ENCODE results near the gene POLR2H. TPM values are rescaled to one million over a fixed set of nuclear protein-coding genes. Genes with fewer than 3 reads are reported as not detected.

Gene POLR2H
- polyA plus RNA-seq, 1 donor (not counting 4 experiments of a cell fraction or from before 2014, with no cell fraction given) = 202 TPM

- peaks cover 18% of the 10 kb centered on the region for H3K4me1 ChIP-seq (ENCODE audit: control insufficient read depth, extremely low read depth, insufficient read depth, low read length)
- H4K20me1 ChIP-seq (ENCODE audit: control insufficient read depth, extremely low read depth, insufficient read depth, low read length) = peaks cover 3% of the 10 kb centered on the region
- no peak overlapping the region for H2AFZ ChIP-seq (ENCODE audit: control insufficient read depth, low read length)
- H3K4me3 ChIP-seq (ENCODE audit: control insufficient read depth in 2 of 3, extremely low read depth in 1 of 3, insufficient read depth in 2 of 3, low read depth in 1 of 3, low read length in 3 of 3) = no peak overlapping the region
- no peak overlapping the region for H3K4me2 ChIP-seq (ENCODE audit: control insufficient read depth, extremely low read depth, insufficient read depth, low read depth, low read length)
- TF ChIP-seq CTCF (optimal IDR thresholded peaks at IDR 0.05 in 1 of 3, IDR thresholded peaks at IDR 0.05 in 1 of 3, conservative IDR thresholded peaks at IDR 0.05 in 1 of 3; ENCODE audit: extremely low read depth in 1 of 3, insufficient read depth in 2 of 3, low read length in 3 of 3) (no peak), EZH2 (IDR thresholded peaks at IDR 0.05; ENCODE audit: low read length) (no peak)
- DNase-seq (ENCODE audit: low read depth, low spot score) = no peak
- FAIRE-seq = no peak
- no peaks in the 10 kb centered on the region for H3K9me3 ChIP-seq (ENCODE audit: control insufficient read depth, low read depth, low read length)
- H3K27ac ChIP-seq (ENCODE audit: control insufficient read depth, insufficient read depth, low read length) = no peak overlapping the region
- peaks cover 12 to 17% of the 10 kb centered on the region in 2 experiments for H3K36me3 ChIP-seq (ENCODE audit: control insufficient read depth in 2 of 2, extremely low read depth in 1 of 2, insufficient read depth in 2 of 2, low read length in 2 of 2)
- no peak overlapping the region for H3K9ac ChIP-seq (ENCODE audit: control insufficient read depth, extremely low read depth, insufficient read depth, low read length)
- dilution Hi-C loops (cut with MboI; ENCODE audit: extremely low pct_ligation_motif_present, low sequenced_read_pairs) = no loop called here
- no peaks in the 10 kb centered on the region for H3K27me3 ChIP-seq (ENCODE audit: control insufficient read depth, extremely low read depth, insufficient read depth, low read length)
- no peaks in the 10 kb centered on the region for H3K9me1 ChIP-seq (ENCODE audit: control insufficient read depth, extremely low read depth, insufficient read depth, low read length)
- H3K79me2 ChIP-seq (ENCODE audit: control insufficient read depth, insufficient read depth, low read length) = no peaks in the 10 kb centered on the region
Observed at GRCh38 chr3:184346480-184347190, 14.9 kb upstream of the POLR2H start.

GRCh38 chr3:184347321-184348056 is 14.0 kb upstream of the POLR2H start:
- H3K4me3 ChIP-seq (ENCODE audit: control insufficient read depth in 2 of 3, extremely low read depth in 1 of 3, insufficient read depth in 2 of 3, low read depth in 1 of 3, low read length in 3 of 3) = no peak overlapping the region
- no peaks in the 10 kb centered on the region for H3K27me3 ChIP-seq (ENCODE audit: control insufficient read depth, extremely low read depth, insufficient read depth, low read length)
- no peaks in the 10 kb centered on the region for H3K79me2 ChIP-seq (ENCODE audit: control insufficient read depth, insufficient read depth, low read length)
- H2AFZ ChIP-seq (ENCODE audit: control insufficient read depth, low read length) = no peak overlapping the region
- H3K4me2 ChIP-seq (ENCODE audit: control insufficient read depth, extremely low read depth, insufficient read depth, low read depth, low read length) = no peak overlapping the region
- H3K9ac ChIP-seq (ENCODE audit: control insufficient read depth, extremely low read depth, insufficient read depth, low read length) = no peak overlapping the region
- dilution Hi-C loops (cut with MboI; ENCODE audit: extremely low pct_ligation_motif_present, low sequenced_read_pairs) = no loop called here
- TF ChIP-seq CTCF (optimal IDR thresholded peaks at IDR 0.05 in 1 of 3, IDR thresholded peaks at IDR 0.05 in 1 of 3, conservative IDR thresholded peaks at IDR 0.05 in 1 of 3; ENCODE audit: extremely low read depth in 1 of 3, insufficient read depth in 2 of 3, low read length in 3 of 3) (no peak), EZH2 (IDR thresholded peaks at IDR 0.05; ENCODE audit: low read length) (no peak)
- no peak for FAIRE-seq
- H4K20me1 ChIP-seq (ENCODE audit: control insufficient read depth, extremely low read depth, insufficient read depth, low read length) = no peaks in the 10 kb centered on the region
- H3K9me1 ChIP-seq (ENCODE audit: control insufficient read depth, extremely low read depth, insufficient read depth, low read length) = no peaks in the 10 kb centered on the region
- H3K36me3 ChIP-seq (ENCODE audit: control insufficient read depth in 2 of 2, extremely low read depth in 1 of 2, insufficient read depth in 2 of 2, low read length in 2 of 2) = peaks cover 14 to 16% of the 10 kb centered on the region in 2 experiments
- H3K4me1 ChIP-seq (ENCODE audit: control insufficient read depth, extremely low read depth, insufficient read depth, low read length) = peaks cover 12% of the 10 kb centered on the region
- H3K9me3 ChIP-seq (ENCODE audit: control insufficient read depth, low read depth, low read length) = no peaks in the 10 kb centered on the region
- H3K27ac ChIP-seq (ENCODE audit: control insufficient read depth, insufficient read depth, low read length) = no peak overlapping the region
- DNase-seq (ENCODE audit: low read depth, low spot score) = no peak
